HG03159 (cell line): ENCODE measurements around the gene RASGRP3.
"Not testable (repeated sequence)": the region's sequence is repeated elsewhere in the genome, so short reads cannot be mapped to it uniquely, and the experiment has no call there.

ENCODE experiments used
- ATAC-seq: cut with Tn5 transposase; IDR thresholded peaks from one replicate; pipeline ENCODE4 v1.9.1; 2021; ENCODE audit warnings: mild to moderate bottlenecking, moderate library complexity; ENCODE audit not compliant: unreplicated experiment

RASGRP3 gene, protein sequence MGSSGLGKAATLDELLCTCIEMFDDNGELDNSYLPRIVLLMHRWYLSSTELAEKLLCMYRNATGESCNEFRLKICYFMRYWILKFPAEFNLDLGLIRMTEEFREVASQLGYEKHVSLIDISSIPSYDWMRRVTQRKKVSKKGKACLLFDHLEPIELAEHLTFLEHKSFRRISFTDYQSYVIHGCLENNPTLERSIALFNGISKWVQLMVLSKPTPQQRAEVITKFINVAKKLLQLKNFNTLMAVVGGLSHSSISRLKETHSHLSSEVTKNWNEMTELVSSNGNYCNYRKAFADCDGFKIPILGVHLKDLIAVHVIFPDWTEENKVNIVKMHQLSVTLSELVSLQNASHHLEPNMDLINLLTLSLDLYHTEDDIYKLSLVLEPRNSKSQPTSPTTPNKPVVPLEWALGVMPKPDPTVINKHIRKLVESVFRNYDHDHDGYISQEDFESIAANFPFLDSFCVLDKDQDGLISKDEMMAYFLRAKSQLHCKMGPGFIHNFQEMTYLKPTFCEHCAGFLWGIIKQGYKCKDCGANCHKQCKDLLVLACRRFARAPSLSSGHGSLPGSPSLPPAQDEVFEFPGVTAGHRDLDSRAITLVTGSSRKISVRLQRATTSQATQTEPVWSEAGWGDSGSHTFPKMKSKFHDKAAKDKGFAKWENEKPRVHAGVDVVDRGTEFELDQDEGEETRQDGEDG

DNA sequence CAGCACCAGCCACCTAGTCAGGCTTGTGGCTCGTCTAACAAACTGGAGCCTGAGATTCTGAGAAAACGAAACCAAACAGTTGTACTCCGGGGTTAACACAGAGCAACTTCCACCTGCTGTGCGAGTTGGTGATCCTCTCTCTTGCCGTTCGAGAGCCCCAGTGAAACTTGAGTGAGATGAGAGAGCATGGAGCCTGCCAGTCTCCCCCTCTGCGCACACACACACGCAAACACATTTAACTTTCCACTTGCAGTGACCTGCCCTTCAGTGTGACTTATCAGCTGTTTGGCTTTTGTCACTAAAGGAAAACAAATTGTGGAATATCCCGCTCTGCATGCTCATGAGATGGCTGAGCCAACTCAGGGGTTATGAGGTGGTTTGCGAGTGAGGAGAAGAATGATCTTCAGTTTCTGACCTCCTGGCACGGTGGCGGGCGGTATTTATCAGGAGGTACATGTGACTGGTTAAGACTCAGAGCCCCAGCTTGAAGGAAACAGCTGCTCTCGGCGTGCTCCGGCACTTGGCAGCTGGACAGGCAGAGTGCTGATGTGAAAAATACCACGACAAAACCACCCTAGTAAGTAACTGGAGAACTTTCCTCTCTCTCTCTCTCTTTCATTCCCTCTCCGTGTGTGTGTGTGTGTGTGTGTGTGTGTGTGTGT is at the start of gene RASGRP3:
TSS of gene RASGRP3 (plus strand) at position 519 of the 662 bp plus-strand sequence. CDS start 38,488 bp downstream, outside the sequence.
- ATAC-seq = peak; percentile 55

DNA sequence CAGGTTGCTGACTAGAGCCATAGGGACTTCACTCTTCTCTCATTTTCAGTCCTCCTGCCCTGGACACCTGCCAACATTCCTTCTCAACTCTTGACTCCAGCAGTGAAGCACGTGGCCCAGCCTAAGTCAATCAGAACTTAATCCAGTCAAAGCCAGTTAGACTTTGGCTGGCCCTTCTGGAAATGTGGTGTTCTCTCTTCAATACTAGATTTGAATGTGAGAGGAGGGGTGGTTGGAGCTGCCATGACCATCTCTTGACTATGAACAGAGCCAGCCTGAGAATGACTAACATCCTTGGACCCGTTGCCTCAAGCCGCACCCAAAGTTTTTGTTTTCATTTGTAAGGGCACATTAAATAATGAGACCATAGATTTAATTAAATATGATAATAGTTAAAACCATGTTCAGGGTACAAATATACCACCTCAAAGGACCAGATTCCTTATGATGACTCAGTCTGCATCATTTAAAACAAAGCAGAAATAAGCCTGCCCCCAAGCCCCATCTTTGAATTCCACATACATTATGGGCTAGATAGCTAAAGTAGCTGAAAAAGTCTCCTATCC is 49.7 kb upstream of the RASGRP3 start:
- no peak for ATAC-seq

DNA sequence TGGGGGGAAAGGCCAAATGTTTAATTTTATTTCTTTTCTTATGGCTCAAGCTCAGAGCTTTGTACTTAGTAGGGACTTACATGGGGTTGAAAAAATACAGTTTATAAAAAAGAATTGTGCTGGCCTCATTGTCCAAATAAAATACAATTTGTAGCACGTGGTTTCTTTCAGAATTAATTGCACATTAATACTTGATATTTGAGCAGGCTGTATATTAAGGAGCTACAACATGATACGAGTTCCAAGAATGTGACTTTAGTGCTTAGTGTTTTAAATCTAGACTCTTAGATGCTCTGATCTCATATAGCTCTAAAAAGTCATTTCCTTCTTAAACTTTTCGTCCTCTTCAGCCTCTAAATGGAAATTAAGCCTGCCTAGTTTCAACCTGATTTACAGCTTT is 46.4 kb upstream of the RASGRP3 start:
- no peak for ATAC-seq

DNA sequence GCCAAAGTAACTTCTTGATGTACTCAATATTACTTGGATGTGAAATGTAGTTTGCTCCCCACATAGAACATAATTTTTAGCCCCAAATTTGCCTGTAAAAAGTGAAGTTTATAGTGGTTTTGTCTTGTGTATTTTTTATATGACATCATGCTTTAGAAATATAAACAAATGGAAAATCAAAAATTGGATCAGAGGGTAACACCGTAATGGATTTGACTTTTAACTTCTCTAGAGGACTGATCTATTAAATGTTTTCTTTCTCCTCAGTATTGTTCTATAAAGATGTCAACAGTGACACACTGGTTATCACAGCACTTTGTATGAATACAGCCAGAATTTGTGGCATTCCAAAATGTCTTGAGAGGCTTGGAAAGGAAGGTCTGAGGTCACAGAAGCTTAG is 45.6 kb upstream of the RASGRP3 start:
- ATAC-seq = no peak

DNA sequence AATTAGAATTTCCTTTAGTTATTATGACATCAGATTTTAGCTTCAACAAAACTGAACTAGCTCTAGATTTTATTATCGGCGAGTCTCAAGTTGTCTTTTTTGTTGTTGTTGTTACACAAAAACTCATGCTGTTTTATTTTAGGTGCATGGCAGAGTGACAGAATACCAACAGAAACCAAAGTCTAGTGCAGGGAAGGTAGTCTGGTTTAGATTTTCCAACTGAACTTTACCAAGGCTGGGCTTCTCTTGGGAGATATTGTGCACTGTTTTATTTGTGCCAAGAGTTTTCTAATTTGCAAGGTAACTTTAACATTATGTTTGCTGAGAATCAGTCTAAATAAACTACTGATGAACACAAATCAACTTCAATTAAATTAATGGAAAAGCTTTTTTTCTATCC is 43.6 kb upstream of the RASGRP3 start:
- ATAC-seq = no peak

DNA sequence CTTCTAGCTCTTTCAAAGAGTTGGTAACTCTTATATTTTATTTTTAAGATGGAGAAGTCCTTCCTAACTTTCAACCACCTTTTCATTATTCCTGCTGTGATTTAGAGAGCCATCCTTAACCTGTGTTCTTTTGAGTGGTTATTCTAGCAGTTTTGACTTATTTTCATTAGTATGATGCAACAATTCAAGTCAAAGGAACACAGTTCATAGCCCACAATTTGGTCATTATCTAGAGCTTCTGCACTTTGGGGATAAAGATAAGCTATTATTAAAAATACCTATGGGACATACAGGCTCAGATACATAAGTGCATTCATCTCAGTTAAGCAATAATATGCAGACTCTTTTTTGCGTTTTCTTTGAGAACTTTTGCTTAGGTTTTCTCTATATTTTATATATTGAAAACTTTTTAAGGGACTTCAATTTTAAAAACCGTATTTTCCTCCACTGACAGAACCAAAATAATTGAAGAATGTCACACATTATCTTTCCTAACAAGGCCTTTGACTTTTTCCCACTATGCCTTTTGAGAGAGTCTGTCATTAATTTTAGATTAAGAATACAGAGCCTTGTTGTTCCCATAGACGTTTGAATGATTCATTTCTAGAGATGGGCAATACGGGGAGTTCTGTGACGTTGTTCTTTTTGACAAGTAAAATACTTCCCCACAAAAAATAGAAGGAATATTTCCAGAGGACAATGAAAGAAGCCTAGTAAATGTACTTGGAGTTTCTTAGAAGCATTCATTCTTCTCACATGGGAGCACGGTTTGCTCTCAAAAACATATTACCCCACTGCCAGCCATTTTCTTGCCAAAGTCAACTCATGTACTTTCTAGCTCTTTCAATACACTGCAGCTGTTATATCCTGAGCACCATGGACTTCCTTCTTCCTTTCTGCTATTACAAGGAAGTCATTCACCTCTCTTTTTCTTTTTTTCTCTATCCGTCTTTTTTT is 42.9 kb upstream of the RASGRP3 start:
- no peak for ATAC-seq

DNA sequence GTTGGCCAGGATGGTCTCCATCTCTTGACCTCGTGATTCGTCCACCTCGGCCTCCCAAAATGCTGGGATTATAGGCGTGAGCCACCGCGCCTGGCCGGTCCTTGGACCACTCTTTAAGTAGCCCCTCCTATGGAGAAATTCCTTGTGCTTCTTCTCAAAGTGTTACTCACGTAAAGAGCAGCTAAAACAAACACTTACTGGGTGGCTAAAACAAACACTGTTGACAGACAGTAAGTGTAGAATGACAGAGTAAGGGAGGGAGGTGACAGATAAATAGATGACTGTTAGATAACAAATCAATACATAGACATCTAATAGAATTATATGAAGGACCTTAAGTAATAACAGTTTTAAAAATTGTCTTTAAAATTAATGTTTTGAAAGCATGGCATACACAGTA is 40.9 kb upstream of the RASGRP3 start:
- ATAC-seq = no peak

DNA sequence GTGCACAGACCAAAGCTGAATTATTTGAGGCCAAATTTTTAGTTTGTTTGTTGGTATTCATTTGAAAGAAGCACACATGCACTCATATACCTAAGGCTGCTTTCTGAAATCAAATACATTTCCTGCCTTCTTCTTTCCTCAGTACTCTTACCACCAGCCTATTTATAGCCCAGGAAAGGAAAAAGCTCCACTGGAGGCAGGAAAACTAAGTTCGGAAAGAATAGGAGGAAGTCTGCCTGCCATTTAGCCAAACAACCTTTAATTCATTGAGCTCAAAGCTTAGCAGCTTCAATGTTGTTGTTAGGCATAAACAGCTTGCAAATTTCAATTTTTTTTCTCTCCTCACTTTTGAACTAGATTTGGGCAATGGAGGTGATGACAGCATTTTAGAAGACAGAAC is 40.4 kb upstream of the RASGRP3 start:
- ATAC-seq = no peak

DNA sequence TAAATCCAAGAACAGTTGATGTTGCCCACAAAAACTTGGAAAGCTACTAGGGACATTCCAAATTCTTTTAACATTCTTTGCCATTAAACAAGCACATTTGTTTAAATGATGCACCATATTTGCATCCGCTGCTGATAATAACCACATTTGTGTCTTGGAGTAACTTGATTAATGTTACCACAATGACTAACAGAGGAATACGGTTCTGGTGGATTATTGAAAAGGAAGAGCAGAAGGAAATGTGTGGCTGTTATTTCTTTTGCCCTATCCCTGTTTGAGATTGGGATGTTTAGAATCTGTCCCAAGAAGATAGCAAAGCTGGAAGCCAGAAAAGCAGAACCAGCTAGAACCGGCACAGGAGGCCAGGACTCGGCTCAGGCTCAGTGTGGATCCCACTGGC is 39.2 kb upstream of the RASGRP3 start:
- ATAC-seq = no peak

DNA sequence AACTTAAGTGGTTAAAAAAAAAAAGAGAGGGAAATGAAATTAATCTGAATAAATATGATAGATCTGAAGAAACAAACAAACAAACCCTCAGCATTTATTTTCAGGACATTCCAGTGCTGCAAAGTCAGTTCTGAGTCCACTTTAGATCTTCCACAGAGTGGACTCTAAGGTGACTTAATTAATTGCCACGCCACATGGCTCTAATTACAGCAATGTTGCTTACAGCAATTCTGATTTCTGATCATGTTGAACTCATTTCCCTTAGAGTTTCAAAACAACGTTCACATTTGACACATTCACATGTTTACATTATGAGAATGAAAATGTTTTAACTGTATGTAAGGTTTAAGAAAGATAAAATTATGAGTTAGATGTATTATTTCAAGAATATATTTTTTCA is 38.6 kb upstream of the RASGRP3 start:
- no peak for ATAC-seq

DNA sequence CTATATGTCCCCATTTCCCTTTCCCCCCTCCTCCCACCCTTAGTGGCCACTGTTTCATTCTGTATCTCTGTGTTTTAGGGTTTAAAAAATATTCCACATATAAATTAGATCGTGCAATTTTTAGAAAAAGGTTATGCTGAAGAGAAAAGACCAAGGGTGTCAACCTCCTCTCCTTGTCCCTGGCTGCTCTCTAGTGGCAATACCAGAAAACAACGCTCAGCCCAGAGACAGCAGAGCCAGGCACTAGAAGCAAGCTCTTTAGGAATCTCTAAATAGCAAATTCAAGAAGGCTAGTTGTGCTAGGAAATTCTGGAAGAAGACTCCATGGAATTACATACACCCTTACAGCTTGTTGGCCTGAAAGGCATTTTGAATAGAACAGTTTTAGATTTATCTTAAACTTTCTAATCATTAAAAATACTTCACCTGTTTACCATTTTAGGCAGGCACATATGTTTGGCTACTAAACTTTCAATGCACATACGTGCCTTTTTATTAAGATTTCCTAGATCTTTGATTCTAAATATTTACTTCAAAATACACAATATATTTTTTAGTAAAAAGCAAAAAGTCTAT is 35.1 kb upstream of the RASGRP3 start:
- peak; percentile 72 for ATAC-seq

DNA sequence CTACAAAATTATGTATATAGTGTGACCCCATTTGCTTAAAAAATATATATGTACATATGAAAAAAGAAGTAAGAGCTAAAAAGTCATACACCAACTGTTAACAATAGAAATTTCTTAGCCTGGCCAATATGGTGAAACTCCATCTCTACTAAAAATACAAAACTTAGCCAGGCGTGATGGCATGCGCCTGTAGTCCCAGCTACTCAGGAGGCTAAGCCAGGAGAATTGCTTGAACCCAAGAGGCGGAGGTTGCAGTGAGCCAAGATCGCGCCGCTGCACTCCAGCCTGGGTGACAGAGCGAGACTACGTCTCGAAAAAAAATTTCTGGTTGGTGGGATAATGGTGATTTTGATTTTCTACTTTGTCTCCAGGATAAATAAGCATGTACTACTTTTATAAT is 34.4 kb upstream of the RASGRP3 start:
- not testable (repeated sequence) for ATAC-seq

DNA sequence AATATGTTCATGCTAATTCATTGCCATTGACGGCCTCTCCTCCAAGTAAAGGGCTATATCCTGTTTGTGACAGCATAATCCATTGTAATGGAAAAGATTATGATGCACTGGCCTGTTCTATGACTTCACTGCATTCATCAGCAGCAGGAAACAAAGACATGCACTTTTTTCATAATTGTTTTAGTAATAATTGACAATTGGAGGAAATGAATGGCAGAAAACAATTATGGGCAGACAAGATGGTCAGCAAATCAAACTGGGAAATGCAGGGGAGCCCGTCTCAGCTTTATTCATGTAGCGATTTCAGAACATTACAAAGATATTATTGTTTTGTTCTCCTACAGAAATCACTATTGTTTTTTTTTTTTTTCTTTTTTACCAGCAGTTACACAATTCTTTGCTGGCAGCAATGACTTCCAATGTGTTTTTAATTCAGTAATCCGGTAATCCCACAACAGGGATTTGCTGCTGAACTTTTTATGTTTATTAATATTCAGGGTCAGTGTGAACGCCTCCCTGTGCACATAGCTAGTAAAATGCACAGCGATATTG is 33.8 kb upstream of the RASGRP3 start:
- ATAC-seq = no peak

DNA sequence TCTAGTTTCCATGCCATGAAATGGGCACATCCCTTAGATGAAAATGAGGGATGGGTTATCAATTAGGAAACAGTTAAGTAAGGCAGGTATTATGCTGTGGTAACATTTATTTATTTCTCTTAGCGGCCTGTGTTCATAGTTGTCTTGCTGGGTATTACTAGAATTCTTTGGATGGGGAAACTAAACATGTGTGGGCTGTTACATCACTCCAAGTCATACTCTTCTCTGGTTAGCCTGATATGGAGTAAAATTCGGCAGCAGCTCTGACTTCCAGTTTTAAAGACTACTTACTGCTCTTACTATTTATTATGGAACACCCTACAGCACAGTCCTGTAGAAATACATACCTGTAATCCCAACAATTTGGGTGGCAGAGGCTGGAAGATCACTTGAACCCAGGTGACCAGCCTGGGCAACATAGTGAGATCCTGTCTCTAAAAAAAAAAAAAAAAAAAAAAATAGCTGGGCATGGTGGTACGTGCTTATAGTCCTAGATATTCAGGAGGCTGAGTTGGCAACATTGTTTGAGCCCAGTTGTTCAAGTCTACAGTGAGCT is 33.1 kb upstream of the RASGRP3 start:
- ATAC-seq = no peak

DNA sequence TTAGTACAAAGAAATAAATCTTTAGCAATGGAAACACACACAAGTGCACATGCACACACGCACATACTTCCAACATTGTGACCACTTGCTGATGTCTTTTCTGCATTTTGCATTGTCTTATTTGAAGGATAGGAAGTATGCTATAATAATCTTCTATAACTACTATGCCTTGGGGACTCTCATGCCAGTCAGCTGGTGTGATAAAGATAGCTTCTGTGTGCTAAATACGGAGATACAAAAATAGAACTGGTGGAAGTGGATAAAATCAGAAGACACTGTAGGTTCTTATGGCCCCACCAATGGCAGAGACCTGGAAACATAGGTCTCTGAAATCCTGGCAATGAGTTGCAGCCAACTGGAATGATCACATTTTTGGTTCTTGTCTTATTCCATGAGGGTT is 31.5 kb upstream of the RASGRP3 start:
- ATAC-seq = no peak

DNA sequence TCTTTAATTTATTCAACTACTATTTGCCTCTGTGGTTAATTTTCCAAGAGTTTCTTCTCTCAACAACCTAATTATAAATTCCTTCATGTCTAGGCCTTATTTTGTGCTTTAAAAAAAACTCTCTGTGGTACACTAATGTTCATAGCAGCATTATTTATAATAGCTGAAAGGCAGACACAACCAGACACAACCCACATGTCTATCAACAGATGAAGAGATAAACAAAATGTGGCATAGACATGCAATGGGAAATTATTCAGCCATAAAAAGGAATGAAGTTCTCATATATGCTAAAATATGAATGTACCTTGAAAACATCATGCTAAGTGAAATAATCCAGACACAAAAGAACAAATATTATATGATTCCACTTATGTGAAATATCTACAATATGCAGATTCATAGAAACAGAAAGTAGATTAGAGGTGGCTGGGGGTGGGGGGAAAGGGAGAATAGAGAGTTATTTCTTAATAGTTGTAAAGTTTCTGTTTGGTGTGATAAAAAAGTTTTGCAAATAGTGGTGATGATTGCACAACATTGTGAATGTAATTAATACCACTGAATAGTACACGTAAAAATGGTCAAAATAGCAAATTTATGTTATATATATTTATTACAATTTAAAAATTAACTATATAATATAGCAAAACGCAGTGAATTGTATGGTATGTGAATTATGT is 28.1 kb upstream of the RASGRP3 start:
- ATAC-seq = no peak

DNA sequence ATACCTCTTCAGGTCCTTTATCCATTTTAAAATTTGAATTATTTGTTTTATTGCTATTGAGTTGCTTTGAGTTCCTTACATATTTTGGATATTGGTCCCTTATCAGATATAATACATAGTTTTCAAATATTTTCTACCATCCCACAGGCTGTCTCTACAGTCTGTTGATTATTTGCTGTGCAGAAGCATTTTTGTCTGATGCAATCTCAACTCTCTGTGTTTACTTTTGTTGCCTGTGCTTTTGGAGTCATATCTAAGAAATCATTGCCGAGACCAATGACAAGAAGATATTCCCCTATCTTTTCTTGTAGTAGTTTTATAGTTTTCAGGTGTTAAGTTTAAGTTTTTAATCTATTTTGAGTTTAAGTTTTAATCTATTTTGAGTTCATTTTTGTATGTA is 25.2 kb upstream of the RASGRP3 start:
- ATAC-seq = no peak

DNA sequence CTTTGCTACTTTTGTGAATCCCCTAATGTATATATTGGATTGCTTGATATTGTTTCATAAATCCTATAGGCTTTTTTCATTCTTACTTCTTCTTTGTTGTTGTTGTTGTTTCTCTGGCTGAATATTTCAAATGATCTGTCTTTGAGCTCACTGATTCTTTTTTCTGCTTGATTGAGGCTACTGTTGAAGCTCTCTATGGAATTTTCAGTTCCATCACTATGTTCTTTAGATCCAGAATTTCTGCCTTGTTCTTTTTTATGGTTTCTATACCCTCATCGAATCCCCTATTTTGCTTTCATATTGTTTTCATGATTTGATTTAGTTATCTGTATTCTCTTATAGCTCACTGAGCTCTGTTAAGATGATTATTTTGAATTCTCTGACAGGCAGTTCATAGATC is 24.6 kb upstream of the RASGRP3 start:
- no peak for ATAC-seq

DNA sequence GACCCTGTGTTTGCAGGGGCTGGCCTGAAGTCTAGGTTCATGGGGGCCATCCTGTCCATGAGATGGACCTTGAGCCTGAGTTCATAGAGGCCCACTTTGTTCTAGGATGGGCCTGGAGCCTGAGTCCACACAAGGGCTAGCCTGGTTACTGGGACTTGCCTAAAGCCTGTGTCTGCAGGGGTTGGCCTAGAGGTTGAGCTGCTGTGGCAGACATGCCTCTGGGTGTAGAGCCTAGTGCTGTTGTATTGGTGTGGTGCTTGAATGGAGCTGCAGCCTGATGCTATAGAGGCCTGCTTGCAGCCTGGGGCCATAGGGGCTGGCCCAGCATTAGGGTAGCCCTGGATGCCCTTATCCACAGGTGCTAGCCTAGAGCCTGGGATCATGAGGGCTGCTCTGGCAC is 23.9 kb upstream of the RASGRP3 start:
- ATAC-seq = no peak
